Upper lobe of right lung (tissue), 1 donor: ENCODE data around the gene STYXL2. TPM values are rescaled to one million over a fixed set of nuclear protein-coding genes. Genes with fewer than 3 reads are reported as not detected.

Experiments used
- ATAC-seq: fragments of 200-7000 bp; cut with Tn5 transposase; one replicate; pipeline ENCODE4 v1.9.1; 2020; ENCODE audit warnings: mild to moderate bottlenecking, moderate library complexity
- DNase-seq: peaks from one replicate; pipeline ENCODE4 v3.0.0-alpha.2; 2020
- H3K27ac ChIP-seq: fragments of 200-600 bp; one replicate; pipeline ENCODE4 v1.8.0; 2022
- H3K27me3 ChIP-seq: fragments of 200-600 bp; one replicate; pipeline ENCODE4 v1.8.0; 2022; ENCODE audit warnings: mild to moderate bottlenecking
- H3K36me3 ChIP-seq: fragments of 200-600 bp; one replicate; pipeline ENCODE4 v1.8.0; 2022
- H3K4me1 ChIP-seq: fragments of 200-600 bp; one replicate; pipeline ENCODE4 v1.8.0; 2022
- H3K4me3 ChIP-seq: fragments of 200-600 bp; one replicate; pipeline ENCODE4 v1.8.0; 2022; ENCODE audit warnings: mild to moderate bottlenecking
- H3K9me3 ChIP-seq: fragments of 200-600 bp; one replicate; pipeline ENCODE4 v1.8.0; 2022
- intact Hi-C: fragments of 100-400 bp; cut with DNase I; formaldehyde crosslinking; loops from one replicate; pipeline ENCODE4 v1.11.0; 2022
- total RNA-seq: library from RNA; stranded (reverse); fragmentation: NEBNext Ultra II Directional; extraction: Animal tissue kit (Norgen Biotek cat#: 25700); gene quantifications from one replicate; pipeline ENCODE4 v1.2.1, GENCODE V29; 2021
- TF ChIP-seq, protein P1 (sequence below): fragments of 200-600 bp; IDR thresholded peaks from one replicate; pipeline ENCODE4 v1.8.0; 2022; ENCODE audit warnings: antibody characterized with exemption
- donor health status: DM: no; HTN: yes; CAD: no; lungs with severe emphysema.

STYXL2 gene
- total RNA-seq, 1 donor from 2014 or later, result 0.17 TPM

DNA sequence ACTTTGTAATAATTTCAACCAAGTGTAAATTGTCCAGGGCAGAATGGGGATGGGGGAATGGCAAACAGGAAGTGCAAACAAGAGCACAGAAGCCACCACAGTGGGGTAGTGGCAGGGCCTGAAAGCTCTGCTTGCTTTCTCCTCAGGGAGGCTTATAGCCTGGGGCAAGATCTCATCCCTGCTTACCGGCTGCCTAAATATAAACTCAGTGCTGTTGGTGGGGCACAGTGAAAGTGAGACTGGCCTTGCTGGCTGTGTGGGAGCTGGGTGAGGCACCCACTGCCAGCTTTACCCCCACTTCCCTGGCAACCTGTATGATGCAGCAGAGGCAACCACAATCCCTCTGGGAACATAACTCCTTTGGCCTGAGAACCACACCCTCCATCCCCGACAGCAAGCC is 15.2 kb downstream of the STYXL2 start:
- ATAC-seq (peak; percentile 24), DNase-seq (no peak)
- Histone ChIP-seq H3K4me1 (no peaks in the 10 kb centered on the region), H3K36me3 (no peaks in the 10 kb centered on the region), H3K27me3 (no peaks in the 10 kb centered on the region), H3K27ac (no peak overlapping the region), H3K9me3 (no peaks in the 10 kb centered on the region), H3K4me3 (no peak overlapping the region)
- TF ChIP-seq, protein P1, sequence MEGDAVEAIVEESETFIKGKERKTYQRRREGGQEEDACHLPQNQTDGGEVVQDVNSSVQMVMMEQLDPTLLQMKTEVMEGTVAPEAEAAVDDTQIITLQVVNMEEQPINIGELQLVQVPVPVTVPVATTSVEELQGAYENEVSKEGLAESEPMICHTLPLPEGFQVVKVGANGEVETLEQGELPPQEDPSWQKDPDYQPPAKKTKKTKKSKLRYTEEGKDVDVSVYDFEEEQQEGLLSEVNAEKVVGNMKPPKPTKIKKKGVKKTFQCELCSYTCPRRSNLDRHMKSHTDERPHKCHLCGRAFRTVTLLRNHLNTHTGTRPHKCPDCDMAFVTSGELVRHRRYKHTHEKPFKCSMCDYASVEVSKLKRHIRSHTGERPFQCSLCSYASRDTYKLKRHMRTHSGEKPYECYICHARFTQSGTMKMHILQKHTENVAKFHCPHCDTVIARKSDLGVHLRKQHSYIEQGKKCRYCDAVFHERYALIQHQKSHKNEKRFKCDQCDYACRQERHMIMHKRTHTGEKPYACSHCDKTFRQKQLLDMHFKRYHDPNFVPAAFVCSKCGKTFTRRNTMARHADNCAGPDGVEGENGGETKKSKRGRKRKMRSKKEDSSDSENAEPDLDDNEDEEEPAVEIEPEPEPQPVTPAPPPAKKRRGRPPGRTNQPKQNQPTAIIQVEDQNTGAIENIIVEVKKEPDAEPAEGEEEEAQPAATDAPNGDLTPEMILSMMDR, result no peak
- intact Hi-C loops, result no loop called here

DNA sequence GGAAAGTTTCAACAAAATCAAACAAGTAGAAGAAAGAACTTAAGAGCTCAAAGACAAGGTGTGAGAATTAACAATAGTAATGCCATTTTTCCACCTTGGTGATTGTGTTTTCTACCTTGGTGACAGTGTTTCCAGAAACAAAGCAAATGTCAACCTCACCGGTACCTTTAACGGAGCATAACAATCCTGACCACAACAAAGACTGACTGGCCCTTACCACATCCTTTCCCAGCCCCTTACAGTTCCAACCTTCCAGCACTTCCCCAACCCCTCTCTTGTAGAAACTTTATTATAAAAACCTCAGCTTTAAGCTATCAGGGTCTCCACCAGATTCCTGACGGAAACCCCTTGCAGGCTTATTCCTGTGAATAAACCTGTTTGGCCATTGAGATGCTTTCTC is 16.7 kb downstream of the STYXL2 start:
- no peak overlapping the region for H3K4me3 ChIP-seq
- no peak for ATAC-seq
- no peaks in the 10 kb centered on the region for H3K27me3 ChIP-seq
- intact Hi-C loops, result no loop called here
- H3K4me1 ChIP-seq, result no peaks in the 10 kb centered on the region
- no peak overlapping the region for H3K27ac ChIP-seq
- no peak for DNase-seq
- H3K9me3 ChIP-seq, result no peaks in the 10 kb centered on the region
- no peaks in the 10 kb centered on the region for H3K36me3 ChIP-seq
- TF ChIP-seq, protein P1, result no peak

DNA sequence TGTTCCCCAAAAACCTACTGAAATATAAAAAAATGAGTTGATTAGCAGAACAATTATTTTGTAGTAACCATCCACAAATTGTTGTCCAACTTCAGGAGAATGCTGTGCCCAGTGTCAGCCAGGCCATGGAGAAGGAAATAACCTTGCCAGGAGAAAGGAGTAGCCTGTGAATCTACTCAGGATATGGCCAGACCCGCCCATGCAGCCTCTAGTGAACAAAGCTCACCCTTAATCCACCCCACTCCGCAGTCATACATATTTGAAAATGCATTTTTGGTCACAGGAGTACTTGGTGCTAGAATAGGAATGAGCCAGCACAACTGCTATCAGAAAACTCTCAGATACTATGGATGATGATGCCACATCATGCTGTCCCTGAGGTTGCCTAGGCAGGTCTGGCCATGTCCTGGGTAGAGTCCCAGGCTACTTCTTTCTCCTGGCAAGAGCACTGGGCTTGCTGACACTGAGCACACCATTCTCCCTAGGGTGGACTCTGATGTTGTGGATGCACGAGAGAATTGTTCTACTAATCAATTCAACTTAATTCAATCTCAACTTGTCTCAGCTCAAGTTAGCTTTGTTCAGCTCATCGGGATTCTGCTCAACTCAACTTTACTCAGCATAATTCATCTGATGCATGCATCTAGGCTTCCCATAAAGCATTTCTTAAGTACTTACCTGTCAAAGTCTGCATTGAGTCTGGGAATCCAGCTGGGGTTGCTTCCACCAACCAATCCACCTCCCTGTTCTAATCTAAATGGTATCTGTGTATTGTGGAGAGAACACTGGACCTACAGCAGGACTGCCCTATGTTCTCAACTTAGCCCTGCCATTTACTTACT is 18.2 kb downstream of the STYXL2 start:
- Histone ChIP-seq H3K27ac (no peak overlapping the region), H3K4me3 (no peak overlapping the region), H3K4me1 (no peaks in the 10 kb centered on the region), H3K9me3 (no peaks in the 10 kb centered on the region), H3K27me3 (no peaks in the 10 kb centered on the region), H3K36me3 (no peaks in the 10 kb centered on the region)
- TF ChIP-seq, protein P1, result no peak
- DNase-seq (no peak), ATAC-seq (no peak)
- intact Hi-C loops, result no loop called here

DNA sequence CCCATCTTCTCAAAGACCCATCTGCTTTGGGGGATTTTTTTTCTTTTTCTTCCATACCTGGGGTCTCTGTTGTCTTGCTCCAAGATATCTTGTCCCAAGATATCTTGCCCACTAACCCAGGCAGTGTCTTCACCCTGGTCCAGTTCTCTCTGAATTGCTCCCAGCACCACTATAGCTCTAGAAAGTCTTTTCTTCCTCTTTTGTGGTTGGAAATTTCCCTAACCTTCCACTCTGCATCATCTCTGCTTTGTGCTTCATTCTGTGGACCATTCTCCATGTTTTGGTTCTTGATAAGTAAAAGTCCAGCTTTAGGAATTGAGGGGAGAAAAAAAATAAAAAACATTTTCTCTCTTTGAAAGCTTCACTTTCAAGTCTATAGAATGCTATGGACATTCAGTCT is 20.9 kb downstream of the STYXL2 start:
- intact Hi-C loops, result no loop called here
- ATAC-seq (no peak), DNase-seq (no peak)
- Histone ChIP-seq H3K27ac (no peak overlapping the region), H3K4me1 (no peaks in the 10 kb centered on the region), H3K27me3 (no peaks in the 10 kb centered on the region), H3K4me3 (no peak overlapping the region), H3K9me3 (no peaks in the 10 kb centered on the region), H3K36me3 (no peaks in the 10 kb centered on the region)
- TF ChIP-seq, protein P1, result no peak

DNA sequence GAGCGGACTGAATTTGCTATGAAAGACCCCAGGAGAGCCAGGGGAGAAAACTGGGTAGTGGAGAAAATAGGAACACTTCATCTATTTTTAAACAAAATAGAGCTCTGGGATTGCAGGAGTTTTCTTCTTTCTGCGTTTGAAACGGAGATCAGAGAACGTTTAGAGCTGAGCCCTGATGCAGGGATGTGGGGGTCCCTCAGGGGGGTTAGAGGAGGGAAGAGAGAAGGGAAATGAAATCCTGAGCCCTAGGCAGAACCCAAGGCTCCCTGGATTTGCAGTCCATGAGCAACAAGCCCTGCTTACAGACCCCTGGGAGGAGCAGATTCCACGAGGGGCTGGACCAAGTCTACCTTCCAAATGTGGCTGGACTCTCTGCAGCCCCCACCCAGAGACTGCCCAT is 21.8 kb downstream of the STYXL2 start:
- intact Hi-C loops, result no loop called here
- ATAC-seq, result no peak

More for the DNA sequence above, 21.8 kb downstream of the STYXL2 start:
- Histone ChIP-seq H3K27me3 (no peaks in the 10 kb centered on the region), H3K36me3 (no peaks in the 10 kb centered on the region), H3K9me3 (no peaks in the 10 kb centered on the region), H3K27ac (no peak overlapping the region), H3K4me1 (no peaks in the 10 kb centered on the region), H3K4me3 (no peak overlapping the region)
- TF ChIP-seq, protein P1, result no peak
- DNase-seq, result no peak
